ENCODE results near the gene GABRB2.

GABRB2 gene

DNA sequence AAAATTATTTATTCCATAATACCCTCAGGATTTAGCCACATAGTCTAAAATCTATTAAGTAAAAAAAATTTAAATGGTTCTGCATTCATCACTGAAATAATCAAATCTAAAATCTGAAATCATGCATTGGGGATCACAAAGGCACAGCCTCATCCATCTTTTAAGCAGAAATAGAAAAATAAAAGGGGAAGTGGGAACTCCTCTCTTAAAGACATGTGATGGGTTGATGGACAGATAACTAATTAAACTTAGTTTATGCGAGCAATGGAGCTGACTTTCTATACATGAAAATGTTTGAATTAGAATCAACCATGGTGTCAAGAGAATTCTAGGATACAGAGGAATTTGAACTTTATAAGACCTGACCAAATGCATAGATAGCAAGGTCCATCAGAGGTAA lies 170.5 kb downstream of the GABRB2 start:
- Histone ChIP-seq H2AFZ (ENCODE audit: low read depth, low read length) (no peak overlapping the region), H3K79me2 (ENCODE audit: insufficient read depth, low read length) (no peaks in the 10 kb centered on the region), H3K27me3 (ENCODE audit: insufficient read depth, low read length, poor library complexity) (no peaks in the 10 kb centered on the region), H4K20me1 (ENCODE audit: insufficient read depth, low read length) (no peaks in the 10 kb centered on the region), H3K4me2 (ENCODE audit: insufficient read depth, low read length) (no peak overlapping the region), H3K9me3 (ENCODE audit: insufficient read depth, low read length, severe bottlenecking) (no peaks in the 10 kb centered on the region), H3K36me3 (ENCODE audit: insufficient read depth, low read length) (no peaks in the 10 kb centered on the region), H3K9ac (ENCODE audit: low read depth, low read length) (no peak overlapping the region), H3K4me3 (ENCODE audit: low read depth in 1 of 2, low read length in 2 of 2) (no peak overlapping the region), H3K4me1 (ENCODE audit: insufficient read depth, low read length) (no peaks in the 10 kb centered on the region), H3K27ac (ENCODE audit: low read length) (no peak overlapping the region)
- DNase-seq (no peak), ATAC-seq (ENCODE audit: insufficient read depth, low read depth) (no peak)
- TF ChIP-seq EZH2 (IDR thresholded peaks at IDR 0.05; ENCODE audit: borderline replicate concordance, low read depth, low read length, severe bottlenecking) = no peak
- TF ChIP-seq, protein P1, sequence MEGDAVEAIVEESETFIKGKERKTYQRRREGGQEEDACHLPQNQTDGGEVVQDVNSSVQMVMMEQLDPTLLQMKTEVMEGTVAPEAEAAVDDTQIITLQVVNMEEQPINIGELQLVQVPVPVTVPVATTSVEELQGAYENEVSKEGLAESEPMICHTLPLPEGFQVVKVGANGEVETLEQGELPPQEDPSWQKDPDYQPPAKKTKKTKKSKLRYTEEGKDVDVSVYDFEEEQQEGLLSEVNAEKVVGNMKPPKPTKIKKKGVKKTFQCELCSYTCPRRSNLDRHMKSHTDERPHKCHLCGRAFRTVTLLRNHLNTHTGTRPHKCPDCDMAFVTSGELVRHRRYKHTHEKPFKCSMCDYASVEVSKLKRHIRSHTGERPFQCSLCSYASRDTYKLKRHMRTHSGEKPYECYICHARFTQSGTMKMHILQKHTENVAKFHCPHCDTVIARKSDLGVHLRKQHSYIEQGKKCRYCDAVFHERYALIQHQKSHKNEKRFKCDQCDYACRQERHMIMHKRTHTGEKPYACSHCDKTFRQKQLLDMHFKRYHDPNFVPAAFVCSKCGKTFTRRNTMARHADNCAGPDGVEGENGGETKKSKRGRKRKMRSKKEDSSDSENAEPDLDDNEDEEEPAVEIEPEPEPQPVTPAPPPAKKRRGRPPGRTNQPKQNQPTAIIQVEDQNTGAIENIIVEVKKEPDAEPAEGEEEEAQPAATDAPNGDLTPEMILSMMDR (IDR thresholded peaks at IDR 0.05; ENCODE audit: borderline replicate concordance, extremely low read depth, low read length, poor library complexity, severe bottlenecking) = no peak

DNA sequence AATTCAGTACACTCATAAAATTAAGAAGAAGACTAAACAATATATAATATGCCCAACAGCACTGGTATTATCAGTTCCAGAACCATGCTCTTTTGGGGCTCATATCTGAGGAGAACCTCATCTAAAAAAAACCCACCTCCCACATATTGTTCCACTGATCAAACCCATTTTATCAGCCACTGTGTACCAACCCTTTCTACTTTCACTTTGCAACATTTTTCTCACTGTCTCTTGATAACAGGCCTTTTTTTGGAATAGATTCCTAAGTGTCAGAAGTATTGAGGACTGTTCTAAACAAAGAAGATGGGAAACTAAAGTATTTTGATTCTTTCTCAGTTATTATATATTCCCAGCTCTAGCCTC lies 173.2 kb downstream of the GABRB2 start:
- no peak overlapping the region for H2AFZ ChIP-seq (ENCODE audit: low read depth, low read length)
- H3K4me2 ChIP-seq (ENCODE audit: insufficient read depth, low read length) = no peak overlapping the region
- no peak overlapping the region for H3K9ac ChIP-seq (ENCODE audit: low read depth, low read length)
- H4K20me1 ChIP-seq (ENCODE audit: insufficient read depth, low read length) = no peaks in the 10 kb centered on the region
- H3K79me2 ChIP-seq (ENCODE audit: insufficient read depth, low read length) = no peaks in the 10 kb centered on the region
- H3K27ac ChIP-seq (ENCODE audit: low read length) = no peak overlapping the region
- ATAC-seq (ENCODE audit: insufficient read depth, low read depth) (no peak), DNase-seq (no peak)
- no peak for TF ChIP-seq EZH2 (IDR thresholded peaks at IDR 0.05; ENCODE audit: borderline replicate concordance, low read depth, low read length, severe bottlenecking)
- TF ChIP-seq, protein P1 (IDR thresholded peaks at IDR 0.05; ENCODE audit: borderline replicate concordance, extremely low read depth, low read length, poor library complexity, severe bottlenecking) = no peak
- H3K27me3 ChIP-seq (ENCODE audit: insufficient read depth, low read length, poor library complexity) = no peaks in the 10 kb centered on the region
- no peaks in the 10 kb centered on the region for H3K9me3 ChIP-seq (ENCODE audit: insufficient read depth, low read length, severe bottlenecking)
- H3K4me1 ChIP-seq (ENCODE audit: insufficient read depth, low read length) = no peaks in the 10 kb centered on the region
- H3K4me3 ChIP-seq (ENCODE audit: low read depth in 1 of 2, low read length in 2 of 2) = no peak overlapping the region
- H3K36me3 ChIP-seq (ENCODE audit: insufficient read depth, low read length) = no peaks in the 10 kb centered on the region

DNA sequence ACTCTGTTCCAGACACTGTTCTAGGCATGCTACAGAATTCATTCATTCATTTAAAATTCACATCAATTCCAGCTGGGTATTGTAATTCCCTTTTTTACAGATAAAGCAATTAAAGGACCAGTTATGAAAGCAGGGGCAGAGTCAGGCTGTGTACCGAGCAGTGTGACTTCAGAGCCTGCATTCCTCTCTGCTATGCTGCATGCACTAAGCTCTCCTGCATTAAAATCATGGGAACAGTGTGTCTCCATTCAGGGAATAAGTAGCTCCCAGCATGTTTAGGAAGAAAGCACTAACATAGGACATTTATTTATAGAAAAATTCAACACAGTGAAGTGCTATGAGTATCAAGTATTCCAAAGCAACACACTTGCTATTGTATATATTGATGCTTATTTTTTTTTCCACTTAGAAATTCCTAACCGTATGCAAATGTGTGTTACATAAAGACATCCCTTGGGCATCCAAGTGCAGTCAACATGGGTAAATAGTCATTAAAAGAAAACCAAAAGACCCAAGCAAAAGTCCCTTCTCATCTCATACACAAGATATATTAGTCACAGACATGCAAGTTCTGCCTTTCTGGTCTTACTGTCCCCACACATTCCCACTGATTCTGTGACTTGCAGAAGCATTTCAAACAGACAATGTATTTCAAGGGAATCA lies 173.7 kb downstream of the GABRB2 start:
- Histone ChIP-seq H4K20me1 (ENCODE audit: insufficient read depth, low read length) (no peaks in the 10 kb centered on the region), H3K27ac (ENCODE audit: low read length) (no peak overlapping the region), H3K36me3 (ENCODE audit: insufficient read depth, low read length) (no peaks in the 10 kb centered on the region), H3K4me3 (ENCODE audit: low read depth in 1 of 2, low read length in 2 of 2) (no peak overlapping the region), H3K9me3 (ENCODE audit: insufficient read depth, low read length, severe bottlenecking) (no peaks in the 10 kb centered on the region), H3K79me2 (ENCODE audit: insufficient read depth, low read length) (no peaks in the 10 kb centered on the region), H3K27me3 (ENCODE audit: insufficient read depth, low read length, poor library complexity) (no peaks in the 10 kb centered on the region), H3K9ac (ENCODE audit: low read depth, low read length) (no peak overlapping the region), H3K4me2 (ENCODE audit: insufficient read depth, low read length) (no peak overlapping the region), H3K4me1 (ENCODE audit: insufficient read depth, low read length) (no peaks in the 10 kb centered on the region), H2AFZ (ENCODE audit: low read depth, low read length) (no peak overlapping the region)
- TF ChIP-seq, protein P1 (IDR thresholded peaks at IDR 0.05; ENCODE audit: borderline replicate concordance, extremely low read depth, low read length, poor library complexity, severe bottlenecking) = no peak
- no peak for TF ChIP-seq EZH2 (IDR thresholded peaks at IDR 0.05; ENCODE audit: borderline replicate concordance, low read depth, low read length, severe bottlenecking)
- DNase-seq (no peak), ATAC-seq (ENCODE audit: insufficient read depth, low read depth) (no peak)
